Endodermal cell (in vitro differentiated cells): Measurements from ENCODE around the gene KIF5C. TPM values are rescaled to one million over a fixed set of nuclear protein-coding genes. Genes with fewer than 3 reads are reported as not detected.

Experiments used
- DNase-seq: peaks from one replicate; pipeline ENCODE4 v3.0.0-alpha.2; 2017
- H3K27ac ChIP-seq: 2 replicates; pipeline ENCODE4 v1.5.1; 2013; ENCODE audit warnings: mild to moderate bottlenecking, low read depth, low read length, moderate library complexity
- H3K27me3 ChIP-seq: 2 replicates; pipeline ENCODE4 v1.6.1; 2013; ENCODE audit warnings: mild to moderate bottlenecking, low read length, moderate library complexity; ENCODE audit not compliant: insufficient read depth, control insufficient read depth, poor library complexity, severe bottlenecking
- H3K36me3 ChIP-seq: 2 replicates; pipeline ENCODE4 v1.7.0; 2013; ENCODE audit warnings: mild to moderate bottlenecking, low read length, moderate library complexity; ENCODE audit not compliant: control insufficient read depth, insufficient read depth
- H3K4me1 ChIP-seq: one replicate; pipeline ENCODE4 v1.7.0; 2013; ENCODE audit warnings: low read length; ENCODE audit not compliant: control insufficient read depth, insufficient read depth
- H3K4me3 ChIP-seq: 2 replicates; pipeline ENCODE4 v1.5.1; 2013; ENCODE audit warnings: mild to moderate bottlenecking, low read length, moderate library complexity
- H3K9ac ChIP-seq: 2 replicates; pipeline ENCODE4 v1.6.1; 2013; ENCODE audit warnings: mild to moderate bottlenecking, low read length, moderate library complexity; ENCODE audit not compliant: poor library complexity, severe bottlenecking; ENCODE audit errors: extremely low read depth
- H3K9me3 ChIP-seq: 2 replicates; pipeline ENCODE4 v1.6.1; 2013; ENCODE audit warnings: mild to moderate bottlenecking, low read length, moderate library complexity; ENCODE audit not compliant: control insufficient read depth
- H3K27ac Mint-ChIP-seq: 2 replicates; pipeline ENCODE4 v1.8.0; 2020; ENCODE audit warnings: mixed read lengths
- H3K27me3 Mint-ChIP-seq: 2 replicates; pipeline ENCODE4 v1.8.0; 2021; ENCODE audit warnings: mild to moderate bottlenecking, mixed read lengths; ENCODE audit not compliant: insufficient read depth
- H3K36me3 Mint-ChIP-seq: 2 replicates; pipeline ENCODE4 v1.8.0; 2020; ENCODE audit warnings: low read depth, mixed read lengths
- H3K4me1 Mint-ChIP-seq: 2 replicates; pipeline ENCODE4 v1.8.0; 2020; ENCODE audit warnings: mixed read lengths
- H3K4me3 Mint-ChIP-seq: 2 replicates; pipeline ENCODE4 v1.8.0; 2020; ENCODE audit warnings: mild to moderate bottlenecking, moderate library complexity, mixed read lengths
- H3K9me3 Mint-ChIP-seq: 2 replicates; pipeline ENCODE4 v1.8.0; 2020; ENCODE audit warnings: mild to moderate bottlenecking, mixed read lengths
- WGBS, 2 experiments: methylation state at CpG; one replicate each; pipeline versions ENCODE4 v1.1.5 to v1.1.7; 2013; ENCODE audit warnings: missing lambda C conversion rate in 2 of 2, mixed read lengths in 1 of 2; ENCODE audit not compliant: insufficient coverage in 1 of 2, insufficient read length in 1 of 2; 5-methylcytosine and 5-hydroxymethylcytosine counted together
- total RNA-seq, 2 donors: library from RNA; stranded (reverse); fragmentation: NEBNext Ultra II Directional in 1 of 2; extraction: Animal tissue kit (Norgen Biotek cat#: 25700) in 1 of 2; gene quantifications; 2 replicates in 1 of 2; 3 replicates in 1 of 2; pipeline ENCODE4 v1.2.1, GENCODE V29; 2021
- TF ChIP-seq, protein P1 (sequence below): fragments of 200-600 bp; sonication (generic); conservative IDR thresholded peaks from 2 replicates; pipeline ENCODE4 v1.5.0; 2021; ENCODE audit warnings: antibody characterized with exemption, mild to moderate bottlenecking

KIF5C gene
- total RNA-seq, 2 donors from 2014 or later = 39.1 to 41.9 TPM

DNA sequence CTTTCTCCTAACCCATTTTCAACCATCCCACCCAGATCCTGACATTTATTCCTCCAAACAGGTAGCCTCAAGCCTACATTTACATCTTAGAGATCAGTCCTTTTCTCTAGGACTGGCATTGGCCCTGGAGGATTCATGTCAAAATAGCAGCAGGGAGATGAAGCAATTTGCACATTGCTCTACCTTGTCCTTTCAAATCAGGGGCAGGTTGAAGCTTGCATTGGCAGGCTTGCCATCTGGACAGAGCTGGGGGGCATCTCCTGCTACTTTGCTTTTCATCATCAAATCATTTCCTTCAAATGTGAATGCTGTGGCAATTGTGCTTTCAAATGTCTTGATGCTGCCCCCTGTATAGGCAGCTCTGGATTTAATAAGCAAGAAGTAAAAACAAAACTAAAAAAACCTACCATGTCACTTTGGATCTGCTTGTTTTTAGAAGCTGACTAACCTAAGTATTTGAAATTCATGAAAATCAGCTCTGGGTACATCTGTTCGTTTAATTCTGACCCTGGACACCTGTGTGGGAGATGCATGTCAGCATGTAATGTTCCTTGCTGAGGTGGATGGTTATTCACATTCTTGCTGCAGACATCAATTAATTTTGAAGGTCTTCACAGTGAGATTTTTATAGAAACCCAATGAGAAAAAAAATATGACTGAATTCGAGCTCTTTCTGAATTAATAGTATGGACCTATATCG, 47.9 kb downstream of the KIF5C start:
- Histone ChIP-seq H3K27me3 (no peaks in the 10 kb centered on the region), H3K9ac (no peak overlapping the region), H3K4me3 (no peak overlapping the region), H3K36me3 (peaks cover 32% of the 10 kb centered on the region), H3K4me1 (no peaks in the 10 kb centered on the region), H3K9me3 (peaks cover 14% of the 10 kb centered on the region), H3K27ac (no peak overlapping the region)
- Mint-ChIP-seq H3K4me1 (peaks cover 17% of the 10 kb centered on the region), H3K4me3 (no peak overlapping the region), H3K9me3 (peaks cover 15% of the 10 kb centered on the region), H3K27me3 (peaks cover 5% of the 10 kb centered on the region), H3K27ac (no peak overlapping the region), H3K36me3 (peaks cover 6% of the 10 kb centered on the region)
- DNase-seq = no peak
- WGBS, 2 experiments = 87% methylated on average over 3 of the region's 3 CpGs
- TF ChIP-seq, protein P1, sequence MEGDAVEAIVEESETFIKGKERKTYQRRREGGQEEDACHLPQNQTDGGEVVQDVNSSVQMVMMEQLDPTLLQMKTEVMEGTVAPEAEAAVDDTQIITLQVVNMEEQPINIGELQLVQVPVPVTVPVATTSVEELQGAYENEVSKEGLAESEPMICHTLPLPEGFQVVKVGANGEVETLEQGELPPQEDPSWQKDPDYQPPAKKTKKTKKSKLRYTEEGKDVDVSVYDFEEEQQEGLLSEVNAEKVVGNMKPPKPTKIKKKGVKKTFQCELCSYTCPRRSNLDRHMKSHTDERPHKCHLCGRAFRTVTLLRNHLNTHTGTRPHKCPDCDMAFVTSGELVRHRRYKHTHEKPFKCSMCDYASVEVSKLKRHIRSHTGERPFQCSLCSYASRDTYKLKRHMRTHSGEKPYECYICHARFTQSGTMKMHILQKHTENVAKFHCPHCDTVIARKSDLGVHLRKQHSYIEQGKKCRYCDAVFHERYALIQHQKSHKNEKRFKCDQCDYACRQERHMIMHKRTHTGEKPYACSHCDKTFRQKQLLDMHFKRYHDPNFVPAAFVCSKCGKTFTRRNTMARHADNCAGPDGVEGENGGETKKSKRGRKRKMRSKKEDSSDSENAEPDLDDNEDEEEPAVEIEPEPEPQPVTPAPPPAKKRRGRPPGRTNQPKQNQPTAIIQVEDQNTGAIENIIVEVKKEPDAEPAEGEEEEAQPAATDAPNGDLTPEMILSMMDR = no peak

DNA sequence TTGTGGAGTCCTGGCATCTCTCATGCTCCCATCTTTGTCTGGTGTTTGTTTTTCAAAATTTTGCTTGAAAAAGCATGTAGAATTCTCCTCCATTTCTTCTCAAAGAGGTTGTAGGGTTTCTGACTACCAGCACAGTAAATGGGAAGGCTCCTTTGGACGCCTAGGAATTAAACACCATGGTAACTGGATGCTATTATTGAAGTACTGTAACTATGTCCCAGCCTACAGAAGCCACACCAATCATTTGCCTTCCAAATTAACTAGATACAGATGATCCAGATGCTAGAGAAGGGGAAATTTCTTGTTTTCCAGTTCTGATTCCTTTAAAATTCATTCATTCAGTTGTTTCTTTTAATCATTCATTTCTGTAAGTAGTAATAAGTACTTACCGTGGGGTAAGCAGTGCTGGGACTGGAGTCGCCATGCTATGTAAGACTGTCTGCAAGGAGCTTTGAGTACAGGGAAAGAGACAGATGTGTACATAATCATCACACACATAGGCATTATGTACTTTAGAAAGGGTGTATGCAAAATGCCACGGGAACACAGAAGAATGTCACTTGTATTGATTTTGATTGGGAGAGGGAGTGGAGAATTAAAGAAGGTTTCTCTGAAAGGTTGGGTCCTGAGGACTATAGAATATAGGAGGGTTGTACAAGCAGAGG, 49.6 kb downstream of the KIF5C start:
- Histone ChIP-seq H3K9ac (no peak overlapping the region), H3K27ac (no peak overlapping the region), H3K9me3 (no peaks in the 10 kb centered on the region), H3K4me3 (no peak overlapping the region), H3K4me1 (peaks cover 5% of the 10 kb centered on the region), H3K36me3 (peaks cover 39% of the 10 kb centered on the region), H3K27me3 (peaks cover 12% of the 10 kb centered on the region)
- H3K9me3 Mint-ChIP-seq = no peaks in the 10 kb centered on the region
- H3K4me1 Mint-ChIP-seq = peaks cover 26% of the 10 kb centered on the region
- WGBS, 2 experiments = 98% methylated on average over 4 of the region's 4 CpGs; no CpG with 5 or more reads in 1 of the 2 experiments
- H3K27ac Mint-ChIP-seq = no peak overlapping the region
- no peak overlapping the region for H3K4me3 Mint-ChIP-seq
- H3K27me3 Mint-ChIP-seq = peaks cover 8% of the 10 kb centered on the region
- peaks cover 7% of the 10 kb centered on the region for H3K36me3 Mint-ChIP-seq
- no peak for DNase-seq
- TF ChIP-seq, protein P1 = no peak

DNA sequence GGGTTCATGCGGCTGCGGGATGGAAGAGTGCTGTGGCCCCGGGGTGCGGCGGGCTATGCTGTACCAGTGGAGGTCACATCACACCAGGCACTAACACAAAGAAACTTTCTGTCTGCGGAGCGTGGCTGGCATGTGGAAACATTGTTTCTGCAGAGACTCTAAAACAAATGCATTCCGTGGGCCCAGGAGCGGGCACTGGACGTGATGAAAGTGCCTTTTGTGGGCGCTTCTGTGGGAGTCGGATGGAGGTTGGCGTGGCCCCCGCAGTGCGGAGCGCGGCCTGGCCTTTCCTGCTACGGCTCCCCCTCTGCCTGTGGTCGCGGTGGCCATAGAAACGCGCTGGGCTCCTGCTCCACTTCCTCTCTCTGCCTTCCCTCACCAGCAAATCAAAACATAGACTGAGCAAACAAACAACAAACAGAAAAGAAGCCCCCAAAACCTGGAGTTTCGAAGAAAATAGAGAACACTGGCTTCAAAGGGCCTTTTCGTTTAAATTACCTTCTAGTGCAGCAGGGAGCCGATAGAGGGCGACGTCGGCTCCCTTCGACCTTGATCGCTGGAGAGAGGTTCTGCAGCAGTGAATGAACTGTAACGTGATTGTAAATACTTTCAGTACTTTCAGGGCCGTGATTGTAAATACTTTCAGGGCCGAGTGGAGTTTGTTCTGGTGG, 51.4 kb downstream of the KIF5C start:
- peaks cover 30% of the 10 kb centered on the region for H3K27me3 ChIP-seq

More for the DNA sequence above, 51.4 kb downstream of the KIF5C start:
- Histone ChIP-seq H3K36me3 (peaks cover 52% of the 10 kb centered on the region), H3K9me3 (no peaks in the 10 kb centered on the region), H3K4me1 (peaks cover 5% of the 10 kb centered on the region), H3K9ac (no peak overlapping the region), H3K27ac (no peak overlapping the region), H3K4me3 (no peak overlapping the region)
- Mint-ChIP-seq H3K36me3 (peaks cover 16% of the 10 kb centered on the region), H3K27me3 (peaks cover 24% of the 10 kb centered on the region), H3K4me3 (no peak overlapping the region), H3K27ac (no peak overlapping the region), H3K4me1 (peaks cover 26% of the 10 kb centered on the region), H3K9me3 (no peaks in the 10 kb centered on the region)
- peak; percentile 85 for DNase-seq
- TF ChIP-seq, protein P1 = peak; percentile 84
- 73 to 74% methylated on average over 23 to 33 of the region's 33 CpGs for WGBS, 2 experiments
